OCI-LY7 (cell line): ENCODE data around the gene TSPYL1.

ENCODE experiments used
- EZH2phosphoT487 ChIP-seq: fragments of 200-600 bp; sonication (generic); IDR thresholded peaks from 2 replicates; pipeline ENCODE4 v1.6.1; 2018; ENCODE audit warnings: low read depth, borderline replicate concordance, mild to moderate bottlenecking, mixed run types, antibody characterized with exemption, low read length, moderate library complexity, mixed read lengths
- TF ChIP-seq, protein P1 (sequence below): fragments of 200-600 bp; sonication (generic); conservative IDR thresholded peaks from 2 replicates; pipeline ENCODE4 v1.5.1; 2014; ENCODE audit warnings: mild to moderate bottlenecking, antibody characterized with exemption, low read length, moderate library complexity, mixed read lengths

DNA sequence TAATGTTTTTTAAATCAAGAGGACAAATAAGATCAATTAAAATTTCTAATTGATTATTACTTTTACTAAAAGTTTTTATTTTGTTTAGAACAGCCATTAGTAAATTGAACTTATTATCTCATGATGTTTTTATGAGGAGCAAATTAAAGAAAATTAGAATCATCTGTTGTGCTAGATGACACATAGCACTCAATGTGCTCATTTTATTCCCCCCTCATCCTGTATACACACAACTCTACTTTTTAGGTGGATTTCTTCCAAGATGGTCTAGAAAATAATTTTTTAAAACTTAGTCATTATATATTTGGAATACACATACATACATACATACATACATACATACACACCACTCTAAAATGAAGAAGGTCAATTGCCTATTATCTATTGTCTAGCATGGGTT, 29.3 kb upstream of the TSPYL1 start:
- TF ChIP-seq, protein P1, sequence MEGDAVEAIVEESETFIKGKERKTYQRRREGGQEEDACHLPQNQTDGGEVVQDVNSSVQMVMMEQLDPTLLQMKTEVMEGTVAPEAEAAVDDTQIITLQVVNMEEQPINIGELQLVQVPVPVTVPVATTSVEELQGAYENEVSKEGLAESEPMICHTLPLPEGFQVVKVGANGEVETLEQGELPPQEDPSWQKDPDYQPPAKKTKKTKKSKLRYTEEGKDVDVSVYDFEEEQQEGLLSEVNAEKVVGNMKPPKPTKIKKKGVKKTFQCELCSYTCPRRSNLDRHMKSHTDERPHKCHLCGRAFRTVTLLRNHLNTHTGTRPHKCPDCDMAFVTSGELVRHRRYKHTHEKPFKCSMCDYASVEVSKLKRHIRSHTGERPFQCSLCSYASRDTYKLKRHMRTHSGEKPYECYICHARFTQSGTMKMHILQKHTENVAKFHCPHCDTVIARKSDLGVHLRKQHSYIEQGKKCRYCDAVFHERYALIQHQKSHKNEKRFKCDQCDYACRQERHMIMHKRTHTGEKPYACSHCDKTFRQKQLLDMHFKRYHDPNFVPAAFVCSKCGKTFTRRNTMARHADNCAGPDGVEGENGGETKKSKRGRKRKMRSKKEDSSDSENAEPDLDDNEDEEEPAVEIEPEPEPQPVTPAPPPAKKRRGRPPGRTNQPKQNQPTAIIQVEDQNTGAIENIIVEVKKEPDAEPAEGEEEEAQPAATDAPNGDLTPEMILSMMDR = no peak
- TF ChIP-seq EZH2phosphoT487 = no peak
